Hypothalamus (tissue), 51 donors: ENCODE measurements around the gene TRIM54.
A peak's percentile ranks its signal among the peaks of the same experiment; 100 is the strongest.

ENCODE experiments used
- DNase-seq, 51 donors: peaks; one replicate each; lab custom pipeline; 2025; lab: John Stamatoyannopoulos, UW

Gene TRIM54, protein sequence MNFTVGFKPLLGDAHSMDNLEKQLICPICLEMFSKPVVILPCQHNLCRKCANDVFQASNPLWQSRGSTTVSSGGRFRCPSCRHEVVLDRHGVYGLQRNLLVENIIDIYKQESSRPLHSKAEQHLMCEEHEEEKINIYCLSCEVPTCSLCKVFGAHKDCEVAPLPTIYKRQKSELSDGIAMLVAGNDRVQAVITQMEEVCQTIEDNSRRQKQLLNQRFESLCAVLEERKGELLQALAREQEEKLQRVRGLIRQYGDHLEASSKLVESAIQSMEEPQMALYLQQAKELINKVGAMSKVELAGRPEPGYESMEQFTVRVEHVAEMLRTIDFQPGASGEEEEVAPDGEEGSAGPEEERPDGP

GRCh38 chr2:27281855-27282559 is at the start of gene TRIM54:
TRIM54 (plus strand) TSS chr2:27282429; CDS start chr2:27282732, 303 bp downstream.
- no peak for DNase-seq

- DNase-seq = no peak
These were observed 48.9 kb upstream of the TRIM54 start for GRCh38 chr2:27233341-27233740.

- DNase-seq = no peak
These were observed 46.1 kb upstream of the TRIM54 start for GRCh38 chr2:27236136-27236535.

- DNase-seq = no peak
These were observed 45.6 kb upstream of the TRIM54 start for GRCh38 chr2:27236626-27237025.

DNA sequence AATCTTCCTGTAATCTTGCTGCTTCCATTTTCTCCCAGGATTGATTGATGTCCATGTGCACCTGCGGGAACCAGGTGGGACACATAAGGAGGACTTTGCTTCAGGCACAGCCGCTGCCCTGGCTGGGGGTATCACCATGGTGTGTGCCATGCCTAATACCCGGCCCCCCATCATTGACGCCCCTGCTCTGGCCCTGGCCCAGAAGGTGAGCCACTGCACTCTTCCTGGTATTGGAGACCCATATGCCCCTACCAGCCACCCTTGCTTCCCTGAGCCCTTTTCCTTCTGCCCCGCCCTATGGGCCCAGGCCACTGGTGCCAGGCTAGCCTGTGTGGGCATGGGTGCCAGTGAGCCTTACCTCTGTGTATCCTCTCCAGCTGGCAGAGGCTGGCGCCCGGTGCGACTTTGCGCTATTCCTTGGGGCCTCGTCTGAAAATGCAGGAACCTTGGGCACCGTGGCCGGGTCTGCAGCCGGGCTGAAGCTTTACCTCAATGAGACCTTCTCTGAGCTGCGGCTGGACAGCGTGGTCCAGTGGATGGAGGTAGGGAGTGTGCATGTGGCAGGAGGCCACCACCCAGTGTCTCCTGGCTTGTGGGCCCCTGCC is 44.8 kb upstream of the TRIM54 start:
- no peak for DNase-seq

- DNase-seq = no peak
These were observed 43.3 kb upstream of the TRIM54 start for GRCh38 chr2:27238976-27239375.

GRCh38 chr2:27240406-27240805 is 41.8 kb upstream of the TRIM54 start:
- DNase-seq = no peak

GRCh38 chr2:27241761-27242613 is 40.2 kb upstream of the TRIM54 start:
- no peak for DNase-seq

DNA sequence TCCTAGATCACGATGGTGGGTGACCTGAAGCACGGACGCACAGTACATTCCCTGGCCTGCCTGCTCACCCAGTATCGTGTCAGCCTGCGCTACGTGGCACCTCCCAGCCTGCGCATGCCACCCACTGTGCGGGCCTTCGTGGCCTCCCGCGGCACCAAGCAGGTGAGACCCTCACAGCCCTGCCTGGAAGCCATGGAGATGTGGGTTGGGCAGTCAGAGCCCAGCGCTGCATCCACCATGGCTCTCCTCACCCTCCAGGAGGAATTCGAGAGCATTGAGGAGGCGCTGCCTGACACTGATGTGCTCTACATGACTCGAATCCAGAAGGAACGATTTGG is 39.6 kb upstream of the TRIM54 start:
- no peak for DNase-seq

DNA sequence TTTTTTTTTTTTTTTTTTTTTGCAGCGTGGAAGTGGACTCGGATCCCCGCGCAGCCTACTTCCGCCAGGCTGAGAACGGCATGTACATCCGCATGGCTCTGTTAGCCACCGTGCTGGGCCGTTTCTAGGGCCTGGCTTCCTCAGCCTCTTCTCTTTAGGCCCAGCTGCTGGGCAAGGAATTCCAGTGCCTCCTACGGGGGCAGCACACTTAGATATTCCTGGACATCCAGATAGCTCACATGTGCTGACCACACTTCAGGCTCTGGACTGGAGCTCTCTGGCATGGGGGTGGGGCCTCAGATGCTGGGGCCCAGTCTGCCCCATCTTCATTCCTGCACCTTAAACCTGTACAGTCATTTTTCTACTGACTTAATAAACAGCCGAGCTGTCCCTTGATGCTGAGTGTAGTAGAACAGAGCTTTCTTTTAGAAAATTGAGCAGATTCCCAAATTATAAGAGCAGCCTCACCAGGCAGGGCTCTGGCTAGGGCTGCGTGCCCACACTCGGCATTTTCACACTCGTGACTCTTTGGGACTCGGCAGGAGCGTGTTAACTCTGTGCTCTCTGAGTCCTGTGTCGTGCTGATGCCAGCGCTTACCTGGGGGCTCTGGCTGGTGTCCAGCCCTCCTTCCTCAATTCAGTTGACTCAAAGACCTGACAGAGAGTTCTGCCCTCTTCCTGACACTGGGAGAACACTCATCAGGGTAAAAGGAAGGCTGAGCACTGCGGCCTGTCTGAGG is 38.7 kb upstream of the TRIM54 start:
- no peak for DNase-seq

- DNase-seq = no peak
These were observed 37.1 kb upstream of the TRIM54 start for GRCh38 chr2:27245116-27245515.

DNA sequence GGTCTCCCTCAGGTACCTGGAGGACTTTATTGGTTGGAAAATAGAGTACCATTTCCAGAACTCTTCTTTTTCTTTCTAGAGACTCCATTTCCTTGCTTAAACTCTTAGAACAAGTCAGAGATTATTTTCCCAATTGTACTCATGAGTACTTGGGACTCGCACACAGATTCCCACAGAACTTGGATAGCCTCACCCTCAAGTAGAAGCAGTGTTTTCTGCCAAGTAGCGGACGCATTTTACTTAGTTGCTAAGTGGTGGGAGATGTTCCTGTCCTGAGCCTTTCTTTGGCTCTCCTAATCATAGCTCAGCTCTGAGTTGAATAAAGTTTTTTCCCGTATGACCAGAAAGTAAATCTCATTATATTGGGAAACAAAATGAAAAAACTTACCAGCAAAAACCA is 36.6 kb upstream of the TRIM54 start:
- DNase-seq = no peak

DNA sequence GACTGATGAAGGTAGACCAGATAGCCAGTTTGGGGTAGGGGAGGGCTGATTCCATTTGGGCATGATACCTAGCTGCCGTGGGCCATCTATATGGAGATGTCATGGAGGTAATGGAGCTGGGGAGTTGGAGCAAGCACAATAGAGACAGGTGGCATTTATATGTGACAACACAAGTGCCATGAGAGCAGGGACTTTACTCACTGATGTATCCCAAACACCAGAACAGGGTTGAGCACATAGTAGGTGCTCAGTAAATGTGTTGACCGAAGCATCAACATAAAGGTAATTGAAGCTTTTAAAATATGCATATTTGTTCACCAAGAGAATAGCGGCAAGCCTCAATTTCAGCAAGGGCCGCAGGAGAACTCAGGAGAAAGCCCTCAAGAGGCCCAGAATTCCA is 34.3 kb upstream of the TRIM54 start:
- no peak for DNase-seq

GRCh38 chr2:27249159-27249890 is 32.9 kb upstream of the TRIM54 start:
- no peak for DNase-seq

GRCh38 chr2:27249891-27250651 is 32.2 kb upstream of the TRIM54 start:
- peak in 11 of 51 donors; percentile 5 to 55 (median 9) for DNase-seq

DNA sequence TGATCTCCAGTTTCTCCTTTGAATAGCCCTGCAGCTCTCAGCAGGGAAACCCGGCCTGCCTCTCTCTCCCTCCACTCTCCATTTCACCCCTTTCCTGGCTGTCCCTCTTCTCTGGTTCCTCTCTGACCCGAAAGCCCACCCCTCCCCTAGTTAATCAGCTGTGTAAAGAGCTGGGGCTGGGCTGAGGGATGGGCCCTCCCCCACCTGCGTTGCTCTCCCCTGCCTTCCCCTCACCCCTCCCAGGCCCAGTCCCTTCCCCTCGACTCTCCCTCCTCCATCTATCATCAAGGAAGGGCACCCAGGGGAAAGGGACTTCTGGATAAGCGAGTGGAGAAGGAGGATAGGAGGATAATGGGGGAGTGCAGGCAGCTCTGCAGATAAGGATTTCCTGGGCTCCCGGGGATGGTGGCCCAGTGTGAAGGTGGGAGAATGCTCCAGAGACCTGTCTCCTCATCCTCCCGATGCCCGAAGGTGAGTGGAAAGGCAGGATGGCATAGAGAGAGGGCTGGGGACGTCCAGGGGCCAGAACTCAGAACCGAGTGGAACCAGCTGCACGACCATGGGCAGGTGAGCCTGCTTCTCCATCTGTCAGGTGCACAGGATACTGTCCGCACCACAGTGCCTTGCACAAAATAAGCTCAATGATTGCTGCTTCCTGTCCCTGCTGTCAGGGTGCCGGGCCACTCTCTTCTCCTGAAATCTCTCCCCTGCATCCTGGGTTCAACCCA is 31.4 kb upstream of the TRIM54 start:
- no peak for DNase-seq

DNA sequence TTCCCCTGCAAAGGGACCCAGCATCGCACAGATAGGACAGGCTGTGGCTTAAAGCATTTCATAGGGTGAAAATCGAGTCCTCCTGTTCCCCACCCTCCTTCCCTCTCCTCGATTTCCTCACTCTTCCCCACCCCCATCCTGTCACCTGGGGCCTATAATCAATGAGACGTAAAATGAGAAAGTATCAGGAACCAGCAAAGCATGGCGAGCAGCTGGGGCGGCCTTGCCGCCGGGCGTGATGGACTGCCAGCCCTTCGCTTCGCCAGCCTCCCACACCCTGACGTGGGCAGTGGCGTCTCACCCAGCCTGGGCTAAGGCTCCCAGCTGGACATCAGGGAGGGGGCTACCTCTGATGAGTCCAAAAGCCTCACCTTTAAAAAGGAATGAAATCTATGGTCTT is 30.5 kb upstream of the TRIM54 start:
- DNase-seq = no peak

DNA sequence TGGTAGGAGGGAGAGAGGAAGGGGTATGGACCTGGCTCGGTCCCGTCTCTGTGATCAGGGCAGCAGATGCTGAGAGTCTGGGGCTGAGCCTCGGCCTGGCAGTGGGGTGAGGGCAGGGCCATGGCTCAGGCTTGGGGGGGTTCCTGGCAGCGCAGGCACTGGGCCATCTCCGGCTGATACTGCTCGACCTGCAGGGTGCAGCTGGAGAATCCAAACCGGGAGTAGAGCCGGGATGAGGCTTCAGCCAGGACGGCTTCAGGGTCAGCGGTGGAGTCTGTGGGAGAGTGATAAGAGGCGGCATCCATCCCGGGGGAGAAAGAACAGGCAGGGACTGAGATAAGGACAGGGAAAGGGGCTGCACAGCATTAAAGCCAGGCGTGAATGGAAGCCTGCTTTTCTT is 27.0 kb upstream of the TRIM54 start:
- no peak for DNase-seq
